Liver (tissue), 9 donors: ENCODE data around the gene ADCY9. TPM values are rescaled to one million over a fixed set of nuclear protein-coding genes. Genes with fewer than 3 reads are reported as not detected.

Source experiments
- DNase-seq: peaks from one replicate; pipeline ENCODE4 v3.0.0-alpha.2; 2017; ENCODE audit warnings: low spot score
- H3K27ac ChIP-seq, 2 donors: one replicate each; pipeline ENCODE4 v1.7.0; 2013; ENCODE audit warnings: inconsistent platforms in 2 of 2, low read length in 2 of 2, control low read depth in 1 of 2, low read depth in 1 of 2, mild to moderate bottlenecking in 1 of 2
- H3K27me3 ChIP-seq, 4 donors: one replicate each; pipeline versions ENCODE4 v1.6.1 to v1.7.0; 2013; ENCODE audit warnings: low read length in 3 of 4, inconsistent platforms in 1 of 4, mild to moderate bottlenecking in 1 of 4, moderate library complexity in 1 of 4; ENCODE audit not compliant: control insufficient read depth in 4 of 4, insufficient read depth in 4 of 4
- H3K36me3 ChIP-seq, 4 donors: one replicate each; pipeline versions ENCODE4 v1.6.1 to v1.7.0; 2013; ENCODE audit warnings: low read length in 3 of 4, mild to moderate bottlenecking in 3 of 4, low read depth in 1 of 4, moderate library complexity in 1 of 4; ENCODE audit not compliant: control insufficient read depth in 4 of 4, insufficient read depth in 3 of 4
- H3K4me1 ChIP-seq, 4 donors: one replicate each; pipeline versions ENCODE4 v1.6.1 to v1.7.0; 2013; ENCODE audit warnings: low read length in 3 of 4, mild to moderate bottlenecking in 3 of 4, moderate library complexity in 1 of 4; ENCODE audit not compliant: control insufficient read depth in 4 of 4, insufficient read depth in 4 of 4
- H3K4me3 ChIP-seq, 3 donors: one replicate each; pipeline versions ENCODE4 v1.6.1 to v1.7.0; 2013; ENCODE audit warnings: low read length in 3 of 3, control low read depth in 1 of 3, low read depth in 1 of 3, mild to moderate bottlenecking in 1 of 3
- H3K9ac ChIP-seq, 2 donors: one replicate each; pipeline ENCODE4 v1.7.0; 2013; ENCODE audit warnings: low read length in 2 of 2, mild to moderate bottlenecking in 2 of 2, moderate library complexity in 2 of 2, control low read depth in 1 of 2, low read depth in 1 of 2
- H3K9me3 ChIP-seq, 4 donors: one replicate each; pipeline versions ENCODE4 v1.6.1 to v1.7.0; 2013; ENCODE audit warnings: low read length in 3 of 4; ENCODE audit not compliant: control insufficient read depth in 4 of 4
- ATF3 ChIP-seq: IDR thresholded peaks from 2 replicates; pipeline ENCODE4 v1.6.1; 2016; ENCODE audit warnings: antibody characterized with exemption
- CTCF ChIP-seq: fragments of 150-350 bp; IDR thresholded peaks from 2 replicates; pipeline ENCODE4 v1.5.1; 2017; ENCODE audit warnings: improper control_type of control experiment, low read depth, low read length; ENCODE audit not compliant: missing input control
- EGR1 ChIP-seq, 2 donors: IDR thresholded peaks; 2 replicates each; pipeline ENCODE4 v1.6.1; 2016 to 2018; ENCODE audit warnings: antibody characterized with exemption in 2 of 2, low read depth in 2 of 2
- FOXA1 ChIP-seq: IDR thresholded peaks from 2 replicates; pipeline ENCODE4 v1.6.1; 2016; ENCODE audit warnings: antibody characterized with exemption
- FOXA2 ChIP-seq: IDR thresholded peaks from 2 replicates; pipeline ENCODE4 v1.6.1; 2016; ENCODE audit warnings: antibody characterized with exemption
- GABPA ChIP-seq, 2 donors: IDR thresholded peaks in 1 of 2; conservative IDR thresholded peaks in 1 of 2; 2 replicates each; pipeline ENCODE4 v1.6.1; 2016; ENCODE audit warnings: antibody characterized with exemption in 2 of 2, mild to moderate bottlenecking in 1 of 2, moderate library complexity in 1 of 2
- HNF4A ChIP-seq, 2 donors: conservative IDR thresholded peaks; 2 replicates each; pipeline ENCODE4 v1.6.1; 2016; ENCODE audit warnings: antibody characterized with exemption in 2 of 2, mild to moderate bottlenecking in 2 of 2
- HNF4G ChIP-seq: IDR thresholded peaks from 2 replicates; pipeline ENCODE4 v1.6.1; 2016; ENCODE audit warnings: antibody characterized with exemption
- JUND ChIP-seq, 2 donors: IDR thresholded peaks; 2 replicates each; pipeline ENCODE4 v1.6.1; 2016; ENCODE audit warnings: antibody characterized with exemption in 2 of 2
- MAX ChIP-seq: IDR thresholded peaks from 2 replicates; pipeline ENCODE4 v1.6.1; 2016; ENCODE audit warnings: antibody characterized with exemption
- NR2F2 ChIP-seq: IDR thresholded peaks from 2 replicates; pipeline ENCODE4 v1.6.1; 2016; ENCODE audit warnings: antibody characterized with exemption
- RAD21 ChIP-seq, 2 donors: IDR thresholded peaks; 2 replicates each; pipeline ENCODE4 v1.6.1; 2016; ENCODE audit warnings: antibody characterized with exemption in 2 of 2, mild to moderate bottlenecking in 2 of 2
- REST ChIP-seq: IDR thresholded peaks from 2 replicates; pipeline ENCODE4 v1.6.1; 2016; ENCODE audit warnings: antibody characterized with exemption, mild to moderate bottlenecking
- RXRA ChIP-seq, 2 donors: IDR thresholded peaks; 2 replicates each; pipeline ENCODE4 v1.6.1; 2017 to 2018; ENCODE audit warnings: antibody characterized with exemption in 2 of 2, mild to moderate bottlenecking in 1 of 2
- SP1 ChIP-seq: IDR thresholded peaks from 2 replicates; pipeline ENCODE4 v1.6.1; 2018; ENCODE audit warnings: antibody characterized with exemption, mild to moderate bottlenecking
- TAF1 ChIP-seq: conservative IDR thresholded peaks from 2 replicates; pipeline ENCODE4 v1.6.1; 2016; ENCODE audit warnings: antibody characterized with exemption, mild to moderate bottlenecking
- YY1 ChIP-seq: IDR thresholded peaks from 2 replicates; pipeline ENCODE4 v1.6.1; 2016; ENCODE audit warnings: antibody characterized with exemption, mild to moderate bottlenecking
- ZBTB33 ChIP-seq: IDR thresholded peaks from 2 replicates; pipeline ENCODE4 v1.6.1; 2016; ENCODE audit warnings: antibody characterized with exemption
- WGBS: extraction: QIAGEN DNeasy Blood & Tissue Kit; methylation state at CpG from one replicate; pipeline ENCODE4 v1.1.7; 2013; 5-methylcytosine and 5-hydroxymethylcytosine counted together
- polyA plus RNA-seq, 2 donors: library from polyadenylated mRNA; stranded (reverse) in 1 of 2; unstranded in 1 of 2; fragments of 200-250 nt in 1 of 2; fragments of >200 nt in 1 of 2; fragmentation: Nextera tagmentation in 1 of 2; extraction: Ambion mirVana in 1 of 2; gene quantifications; one replicate each; pipeline versions ENCODE4 v1.2.1 to v1.2.3, GENCODE V29; 2013 to 2015
- total RNA-seq, 2 donors: library from RNA; depleted of rRNA; stranded (reverse); fragments of >200 nt; gene quantifications; one replicate each; pipeline ENCODE4 v1.2.3, GENCODE V29; 2014
- donor health status: healthy.
- donor health status: healthy.
- donor health status: healthy.
- donor health status: healthy.
- donor health status: healthy.

ADCY9 gene
- total and polyA plus RNA-seq, 4 donors: 3.6 to 25.1 (median 11.0) TPM

- 82% methylated on average over 13 of the region's 13 CpGs for WGBS
- Histone ChIP-seq H3K9me3 (no peaks in the 10 kb centered on the region), H3K36me3 (no peaks in the 10 kb centered on the region), H3K9ac (no peak overlapping the region), H3K4me3 (no peak overlapping the region), H3K27me3 (no peaks in the 10 kb centered on the region), H3K4me1 (no peaks in the 10 kb centered on the region), H3K27ac (no peak overlapping the region)
- TF ChIP-seq REST (no peak), ATF3 (no peak), SP1 (no peak), FOXA1 (no peak), MAX (no peak), FOXA2 (no peak), RAD21 (IDR thresholded peaks at IDR 0.05) (no peak), RXRA (IDR thresholded peaks at IDR 0.05) (no peak), EGR1 (IDR thresholded peaks at IDR 0.05; ENCODE audit: low read depth in 2 of 2) (no peak), TAF1 (no peak), HNF4G (no peak), CTCF (no peak), YY1 (no peak), NR2F2 (no peak)
- DNase-seq: no peak
These were observed 15.4 kb upstream of the ADCY9 start for GRCh38 chr16:4131621-4132020.

- Histone ChIP-seq H3K4me3 (no peak overlapping the region), H3K27me3 (no peaks in the 10 kb centered on the region), H3K27ac (no peak overlapping the region), H3K9ac (no peak overlapping the region), H3K36me3 (no peaks in the 10 kb centered on the region), H3K9me3 (no peaks in the 10 kb centered on the region), H3K4me1 (no peaks in the 10 kb centered on the region)
- no peak for DNase-seq
- WGBS: 91% methylated on average over 12 of the region's 12 CpGs
- TF ChIP-seq TAF1 (no peak), MAX (no peak), ZBTB33 (no peak), FOXA2 (no peak), GABPA (IDR thresholded peaks at IDR 0.05 in 1 of 2, conservative IDR thresholded peaks at IDR 0.05 in 1 of 2) (no peak), RXRA (IDR thresholded peaks at IDR 0.05) (no peak), FOXA1 (no peak), JUND (IDR thresholded peaks at IDR 0.05) (no peak), CTCF (no peak), SP1 (no peak), RAD21 (IDR thresholded peaks at IDR 0.05) (no peak), HNF4G (no peak), ATF3 (no peak), NR2F2 (no peak), HNF4A (conservative IDR thresholded peaks at IDR 0.05) (no peak), YY1 (no peak)
These were observed 8.5 kb upstream of the ADCY9 start for GRCh38 chr16:4124535-4125294.
